AG04449 (cell line): ENCODE data around the gene TAF6L.
"Not testable (repeated sequence)": the region's sequence is repeated elsewhere in the genome, so short reads cannot be mapped to it uniquely, and the experiment has no call there.

ENCODE experiments used
- CTCF ChIA-PET: fragments of 350-600 bp; formaldehyde crosslinking; extraction: SDS; loops from one replicate; lab custom pipeline; 2021; ENCODE audit warnings: antibody characterized with exemption; lab: Yijun Ruan, JAX
- POLR2A ChIA-PET: fragments of 400-600, 350-600 bp; formaldehyde crosslinking; extraction: SDS; loops from one replicate; lab custom pipeline; 2020; ENCODE audit warnings: antibody characterized with exemption, inconsistent platforms; lab: Yijun Ruan, JAX
- DNase-seq: peaks from one replicate; pipeline ENCODE4 v3.0.0-alpha.2; 2010; ENCODE audit warnings: low read depth, low spot score
- H3K4me3 ChIP-seq: 2 replicates; pipeline ENCODE4 v1.5.1; 2011; ENCODE audit warnings: low read depth, mild to moderate bottlenecking, control low read depth, low read length
- CTCF ChIP-seq: IDR thresholded peaks from one replicate; pipeline ENCODE4 v1.5.1; 2011; ENCODE audit warnings: mild to moderate bottlenecking, moderate library complexity, low read length, control low read depth, inconsistent platforms; ENCODE audit not compliant: insufficient read depth; ENCODE audit errors: missing control alignments

TAF6L gene

GRCh38 chr11:62816557-62816956, 45.4 kb downstream of the TAF6L start:
- ChIA-PET POLR2A (interaction anchor here (0.6 to 1.4 kb wide), 4 partner anchors 11 to 1501 kb away, joined by 3 to 5 read pairs (median 3); partner anchors contain the start of gene TRMT112), CTCF (interaction anchor here (1.0 to 1.4 kb wide), 3 partner anchors 9 to 30 kb away, joined by 3 to 5 read pairs (median 3); no protein-coding TSS in a partner anchor)
- DNase-seq = no peak
- TF ChIP-seq CTCF = no peak
- no peak overlapping the region for H3K4me3 ChIP-seq

- POLR2A ChIA-PET = interaction anchor here (1.2 to 1.4 kb wide), 3 partner anchors 11 to 13 kb away, joined by 3 to 5 read pairs (median 3); no protein-coding TSS in a partner anchor
- DNase-seq = no peak
- no peak for TF ChIP-seq CTCF
- H3K4me3 ChIP-seq = no peak overlapping the region
- CTCF ChIA-PET = interaction anchor here (1.4 kb wide), 1 partner anchor 31 kb away, joined by 5 read pairs; no protein-coding TSS in a partner anchor
These were observed 45.9 kb downstream of the TAF6L start for GRCh38 chr11:62817129-62817528.

- POLR2A ChIA-PET = interaction anchor here (1.0 to 2.0 kb wide), 3 partner anchors 8 to 18 kb away, joined by 3 to 7 read pairs (median 4); partner anchors contain the start of gene STX5
- no peak for DNase-seq
- TF ChIP-seq CTCF = no peak
- H3K4me3 ChIP-seq = no peak overlapping the region
- CTCF ChIA-PET = interaction anchor here (0.6 to 1.4 kb wide), 2 partner anchors 9 to 37 kb away, joined by 3 to 4 read pairs; no protein-coding TSS in a partner anchor
These were observed 52.5 kb downstream of the TAF6L start for GRCh38 chr11:62823677-62824076.

DNA sequence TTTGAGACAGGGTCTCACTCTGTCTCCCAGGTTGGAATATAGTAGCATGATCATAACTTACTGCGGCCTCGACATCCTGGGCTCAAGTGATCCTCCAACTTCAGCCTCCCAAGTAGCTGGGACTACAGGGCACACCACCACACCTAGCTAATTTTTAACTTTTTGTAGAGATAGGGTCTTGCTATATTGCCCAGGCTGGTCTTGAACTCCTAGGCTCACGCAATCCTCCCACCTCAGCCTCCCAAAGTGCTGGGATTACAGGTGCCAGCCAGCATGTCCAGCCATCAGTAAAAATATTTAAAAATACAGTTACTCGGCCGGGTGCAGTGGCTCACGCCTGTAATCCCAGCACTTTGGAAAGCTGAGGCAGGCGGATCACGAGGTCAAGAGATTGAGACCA, 56.9 kb downstream of the TAF6L start:
- CTCF ChIA-PET = interaction anchor here (1.2 to 2.6 kb wide), 3 partner anchors 15 to 42 kb away, joined by 3 to 13 read pairs (median 4); no protein-coding TSS in a partner anchor
- DNase-seq, H3K4me3 ChIP-seq: not testable (repeated sequence)
- POLR2A ChIA-PET = interaction anchor here (0.6 to 1.3 kb wide), 6 partner anchors 9 to 42 kb away, joined by 3 to 5 read pairs (median 3); no protein-coding TSS in a partner anchor

DNA sequence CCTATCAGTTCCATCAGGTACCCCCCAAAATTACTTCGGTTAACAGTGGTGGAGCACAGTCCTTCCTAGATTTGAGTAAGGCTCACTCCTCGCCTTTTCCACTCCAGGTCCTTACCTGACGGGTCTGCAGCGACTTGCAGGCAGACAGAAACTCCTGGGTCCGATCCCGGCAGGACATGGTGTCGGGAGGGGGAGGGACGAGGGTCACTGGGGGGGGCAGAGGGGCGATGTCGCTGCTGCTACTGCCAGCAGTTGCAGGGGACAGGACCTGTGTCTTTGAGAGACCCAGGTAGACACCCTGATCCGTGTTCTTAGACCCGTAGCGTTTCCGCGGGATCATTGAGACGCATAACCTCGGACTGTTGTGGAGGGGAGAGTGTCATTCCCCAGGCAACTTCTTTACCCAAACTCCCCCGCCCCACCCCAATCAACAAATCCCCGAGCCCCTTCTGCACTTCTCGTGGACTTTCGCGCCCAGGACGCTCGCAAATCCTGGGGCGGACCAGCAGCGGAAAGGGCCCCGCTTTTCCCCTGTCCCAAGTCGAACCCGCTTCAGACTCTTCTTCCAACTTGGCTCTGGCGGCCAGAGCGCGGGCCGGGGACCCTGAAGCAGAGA, 59.8 kb downstream of the TAF6L start:
- ChIA-PET POLR2A (interaction anchor here (1.0 to 2.8 kb wide), 9 partner anchors 8 to 166 kb away, joined by 3 to 78 read pairs (median 7); partner anchors contain the start of genes C11orf98, CSKMT and TMEM223), CTCF (interaction anchor here (1.0 to 3.3 kb wide), 3 partner anchors 9 to 45 kb away, joined by 3 to 19 read pairs (median 5); partner anchors contain the start of gene TMEM179B)
- no peak for TF ChIP-seq CTCF
- DNase-seq = no peak
- H3K4me3 ChIP-seq = peak overlapping the region; percentile 77

DNA sequence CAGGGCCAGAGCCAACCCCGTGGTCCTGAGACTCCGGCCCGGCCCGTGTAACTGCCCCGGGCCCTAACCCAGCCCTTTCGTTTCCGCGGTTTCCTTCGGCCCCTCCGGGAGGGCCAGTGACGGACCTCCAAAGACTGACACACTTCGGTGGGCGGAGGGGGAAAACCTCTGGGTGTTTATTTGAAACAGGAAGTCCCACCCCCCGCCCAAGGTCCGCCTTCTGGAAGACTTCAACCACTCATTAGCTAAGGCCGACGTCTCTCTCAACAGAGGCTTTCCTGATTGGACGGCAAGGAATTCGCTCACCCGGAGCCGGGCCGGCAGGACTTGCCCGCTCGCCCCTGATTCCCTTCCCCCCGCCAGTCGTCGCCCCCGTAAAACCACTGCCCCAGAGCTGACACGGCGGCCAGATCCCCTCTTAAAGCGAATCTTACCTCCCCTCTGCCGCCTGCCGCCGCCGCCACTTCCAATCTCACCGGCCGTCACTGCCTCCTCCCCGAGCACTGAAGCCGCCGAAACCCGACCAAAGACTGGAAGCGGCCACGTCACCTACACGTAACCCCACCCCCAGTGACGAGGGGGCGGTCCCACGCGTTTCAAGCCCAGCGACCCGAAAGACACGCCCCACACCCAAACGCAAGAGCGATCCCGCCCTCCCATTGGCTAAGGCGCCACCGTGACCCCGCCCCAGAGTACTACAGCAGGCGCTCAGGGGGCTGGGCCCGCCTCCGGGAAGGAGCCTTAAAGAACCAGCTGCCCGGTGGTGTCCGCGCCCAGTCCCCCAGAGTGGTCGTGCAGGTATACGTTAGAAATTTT, 60.5 kb downstream of the TAF6L start, which contains the start of gene STX5:
Gene STX5 (minus strand): TSS at position 532 of the 816 bp plus-strand sequence. CDS start 808 bp downstream, outside the sequence.
- no peak for TF ChIP-seq CTCF
- ChIA-PET CTCF (interaction anchor here (0.9 to 3.3 kb wide), 5 partner anchors 10 to 60 kb away, joined by 3 to 19 read pairs (median 4); partner anchors contain the start of genes TAF6L and TMEM179B), POLR2A (interaction anchor here (0.6 to 2.8 kb wide), 16 partner anchors 8 to 167 kb away, joined by 3 to 78 read pairs (median 6); partner anchors contain the start of genes C11orf98, CSKMT, POLR2G and TMEM223)
- H3K4me3 ChIP-seq = peak within 1 kb of the TSS; percentile 85
- DNase-seq = peak; percentile 95
